HepG2 (cell line): ENCODE measurements around the gene VEZF1. TPM values are rescaled to one million over a fixed set of nuclear protein-coding genes. Genes with fewer than 3 reads are reported as not detected.

ENCODE experiments used
- ATF7 ChIP-seq, 2 experiments: fragments of 450-650 bp in 1 of 2; sonication (generic) in 1 of 2; formaldehyde crosslinking in 1 of 2; IDR thresholded peaks; 2 replicates each; pipeline versions ENCODE4 v1.4.0 to v1.6.1; 2016 to 2020; ENCODE audit warnings: antibody characterized with exemption in 1 of 2, mild to moderate bottlenecking in 1 of 2, missing genetic modification reagents in 1 of 2
- ATF7-NPFF ChIP-seq: sonication (generic); formaldehyde crosslinking; IDR thresholded peaks from 2 replicates; pipeline ENCODE4 v1.8.1; 2023; ENCODE audit warnings: mild to moderate bottlenecking, low read depth, missing genetic modification reagents, moderate library complexity
- PAF1 ChIP-seq: IDR thresholded peaks from 2 replicates; pipeline ENCODE4 v1.6.1; 2016; ENCODE audit warnings: missing genetic modification reagents, missing compliant biosample characterization
- PITX1 ChIP-seq: sonication (generic); formaldehyde crosslinking; IDR thresholded peaks from 2 replicates; pipeline ENCODE4 v1.5.1; 2020; ENCODE audit warnings: mild to moderate bottlenecking, missing genetic modification reagents
- RARA ChIP-seq: IDR thresholded peaks from 2 replicates; pipeline ENCODE4 v1.6.1; 2016; ENCODE audit warnings: missing genetic modification reagents, missing compliant biosample characterization
- RXRA ChIP-seq: sonication (generic); formaldehyde crosslinking; IDR thresholded peaks from 2 replicates; pipeline ENCODE4 v1.5.1; 2020; ENCODE audit warnings: missing genetic modification reagents
- SRSF1 ChIP-seq: fragments of 200-400 bp; formaldehyde crosslinking; optimal IDR thresholded peaks from 2 replicates; pipeline ENCODE3; 2017; ENCODE audit warnings: mild to moderate bottlenecking, low read depth, low read length, moderate library complexity
- STAT6 ChIP-seq: sonication (generic); formaldehyde crosslinking; IDR thresholded peaks from 2 replicates; pipeline ENCODE4 v1.4.0; 2020; ENCODE audit warnings: missing genetic modification reagents, mild to moderate bottlenecking, borderline replicate concordance
- ZKSCAN8 ChIP-seq: IDR thresholded peaks from 2 replicates; pipeline ENCODE4 v1.6.1; 2016; ENCODE audit warnings: borderline replicate concordance, missing genetic modification reagents, missing compliant biosample characterization
- ZNF205 ChIP-seq: IDR thresholded peaks from 2 replicates; pipeline ENCODE4 v1.6.1; 2018; ENCODE audit warnings: missing biosample characterization, missing genetic modification reagents
- ZNF33A ChIP-seq: sonication (generic); formaldehyde crosslinking; IDR thresholded peaks from 2 replicates; pipeline ENCODE4 v1.5.1; 2020; ENCODE audit warnings: missing genetic modification reagents, mild to moderate bottlenecking, moderate library complexity, borderline replicate concordance
- ZNF33B ChIP-seq: sonication (generic); formaldehyde crosslinking; IDR thresholded peaks from 2 replicates; pipeline ENCODE4 v1.5.1; 2020; ENCODE audit warnings: mild to moderate bottlenecking, missing genetic modification reagents
- ZNF343 ChIP-seq: sonication (generic); formaldehyde crosslinking; IDR thresholded peaks from 2 replicates; pipeline ENCODE4 v1.4.0; 2020; ENCODE audit warnings: mild to moderate bottlenecking, missing genetic modification reagents
- ZNF558 ChIP-seq: sonication (generic); formaldehyde crosslinking; IDR thresholded peaks from 2 replicates; pipeline ENCODE4 v1.9.0; 2022; ENCODE audit warnings: mild to moderate bottlenecking, missing genetic modification reagents, borderline replicate concordance
- ZNF569 ChIP-seq: sonication (generic); formaldehyde crosslinking; IDR thresholded peaks from 2 replicates; pipeline ENCODE4 v1.5.0; 2020; ENCODE audit warnings: mild to moderate bottlenecking, missing genetic modification reagents, moderate library complexity, borderline replicate concordance
- ZNF720 ChIP-seq: sonication (generic); formaldehyde crosslinking; IDR thresholded peaks from 2 replicates; pipeline ENCODE4 v1.4.0; 2020; ENCODE audit warnings: missing genetic modification reagents
- ZNF773 ChIP-seq: sonication (generic); formaldehyde crosslinking; IDR thresholded peaks from 2 replicates; pipeline ENCODE4 v1.4.0; 2020; ENCODE audit warnings: missing genetic modification reagents, borderline replicate concordance
- polyA plus RNA-seq, 8 experiments: library from polyadenylated mRNA; depleted of rRNA in 3 of 8; stranded (reverse) in 7 of 8; unstranded in 1 of 8; fragments of >200 nt; fragmentation: Illumina TruSeq in 4 of 8; extraction: Trizol in 4 of 8; gene quantifications; 2 replicates each; pipeline versions ENCODE4 v1.2.1 to v1.2.3, GENCODE V29; 2011 to 2016; ENCODE audit warnings: low read depth in 4 of 8, missing spikeins in 1 of 8, mixed read lengths in 1 of 8; ENCODE audit not compliant: insufficient read depth in 1 of 8
- total RNA-seq, 5 experiments: library from RNA; depleted of rRNA; stranded (reverse); fragments of >200 nt; fragmentation: Illumina TruSeq; extraction: Trizol; gene quantifications; 2 replicates each; pipeline ENCODE4 v1.2.3, GENCODE V29; 2016; ENCODE audit warnings: low read depth in 1 of 5
- TF ChIP-seq, protein P1 (sequence below): sonication (generic); formaldehyde crosslinking; IDR thresholded peaks from 2 replicates; pipeline ENCODE4 v1.5.0; 2020; ENCODE audit warnings: mild to moderate bottlenecking, missing genetic modification reagents, moderate library complexity
- TF ChIP-seq, protein P2 (sequence below): sonication (generic); formaldehyde crosslinking; IDR thresholded peaks from 2 replicates; pipeline ENCODE4 v1.5.1; 2020; ENCODE audit warnings: mild to moderate bottlenecking, missing genetic modification reagents, moderate library complexity

Gene VEZF1
- total and polyA plus RNA-seq, 2 of the 13 experiments (the other 11 are each of a cell fraction or from before 2014, with no cell fraction given), result 45.9 to 49.7 TPM

DNA sequence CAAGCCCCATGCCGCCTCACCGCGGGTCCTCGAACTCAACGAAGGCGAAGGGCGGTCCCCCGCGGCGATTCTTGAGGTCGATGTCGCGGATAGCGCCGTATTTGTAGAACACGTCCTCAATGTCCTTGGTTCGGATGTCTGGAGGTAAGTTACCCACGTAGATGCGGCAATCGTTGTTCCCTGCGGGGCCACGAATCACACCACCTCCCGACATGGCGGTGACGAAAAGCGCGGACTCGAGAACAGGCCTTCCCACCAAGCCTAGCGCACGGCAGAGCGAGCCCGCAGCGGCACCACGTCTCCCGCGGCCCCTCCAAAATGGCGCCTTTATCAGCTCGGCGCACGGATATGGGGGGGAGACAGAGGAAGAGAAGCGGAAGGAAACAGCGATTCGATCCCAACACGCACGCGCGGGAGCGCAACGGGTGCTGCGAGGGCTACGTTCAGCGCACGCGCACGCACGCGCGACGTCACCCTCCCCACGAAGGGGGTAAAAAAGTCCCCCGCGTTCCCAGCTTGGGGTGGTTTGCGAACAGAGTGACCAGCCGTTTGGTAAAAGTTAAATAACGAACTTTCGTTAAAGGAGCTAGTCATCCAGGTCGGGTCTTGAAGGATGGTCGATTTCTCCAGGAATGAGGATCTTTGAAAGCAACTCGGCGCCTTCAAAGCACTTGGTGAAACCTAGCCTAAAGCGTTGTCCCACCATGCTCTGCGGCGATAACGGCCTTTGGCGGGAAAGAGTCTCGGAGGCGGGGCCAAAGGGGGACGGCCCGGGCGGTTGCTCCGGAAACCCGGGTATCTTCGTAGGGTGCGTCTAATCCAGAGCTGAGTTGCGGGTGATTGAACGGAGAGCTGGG lies 19.1 kb upstream of the VEZF1 start, which contains the start of gene SRSF1 (continued):
- TF ChIP-seq RXRA (CRISPR knock-in tag) (peak; percentile 44), STAT6 (CRISPR knock-in tag) (peak; percentile 89; the same call in 1 of the 2 replicates), RARA (peak; percentile 14; the same call in 1 of the 2 replicates), ZNF569 (CRISPR knock-in tag) (peak; percentile 19; the same call in 1 of the 2 replicates), ATF7-NPFF (CRISPR knock-in tag) (peak; percentile 97), ZNF773 (CRISPR knock-in tag) (no peak), SRSF1 (peak; percentile 93), ZNF33A (0 out of 2 replicates have a peak, but pooled peaks have one; percentile 96), ZNF205 (CRISPR knock-in tag) (peak; percentile 69; the same call in 1 of the 2 replicates), PITX1 (CRISPR knock-in tag) (peak; percentile 61), ZKSCAN8 (CRISPR knock-in tag) (peak; percentile 13; the same call in 1 of the 2 replicates), ATF7 (IDR thresholded peaks at IDR 0.05) (peak; percentile 39), ATF7 (CRISPR knock-in tag; IDR thresholded peaks at IDR 0.05) (peak; percentile 86), ZNF343 (CRISPR knock-in tag) (no peak; the same call in 1 of the 2 replicates), ZNF33B (CRISPR knock-in tag) (peak; percentile 91), PAF1 (CRISPR knock-in tag) (0 out of 2 replicates have a peak, but pooled peaks have one; percentile 54), ZNF558 (CRISPR knock-in tag) (no peak; the same call in 1 of the 2 replicates), ZNF720 (CRISPR knock-in tag) (no peak)
- TF ChIP-seq, protein P1, sequence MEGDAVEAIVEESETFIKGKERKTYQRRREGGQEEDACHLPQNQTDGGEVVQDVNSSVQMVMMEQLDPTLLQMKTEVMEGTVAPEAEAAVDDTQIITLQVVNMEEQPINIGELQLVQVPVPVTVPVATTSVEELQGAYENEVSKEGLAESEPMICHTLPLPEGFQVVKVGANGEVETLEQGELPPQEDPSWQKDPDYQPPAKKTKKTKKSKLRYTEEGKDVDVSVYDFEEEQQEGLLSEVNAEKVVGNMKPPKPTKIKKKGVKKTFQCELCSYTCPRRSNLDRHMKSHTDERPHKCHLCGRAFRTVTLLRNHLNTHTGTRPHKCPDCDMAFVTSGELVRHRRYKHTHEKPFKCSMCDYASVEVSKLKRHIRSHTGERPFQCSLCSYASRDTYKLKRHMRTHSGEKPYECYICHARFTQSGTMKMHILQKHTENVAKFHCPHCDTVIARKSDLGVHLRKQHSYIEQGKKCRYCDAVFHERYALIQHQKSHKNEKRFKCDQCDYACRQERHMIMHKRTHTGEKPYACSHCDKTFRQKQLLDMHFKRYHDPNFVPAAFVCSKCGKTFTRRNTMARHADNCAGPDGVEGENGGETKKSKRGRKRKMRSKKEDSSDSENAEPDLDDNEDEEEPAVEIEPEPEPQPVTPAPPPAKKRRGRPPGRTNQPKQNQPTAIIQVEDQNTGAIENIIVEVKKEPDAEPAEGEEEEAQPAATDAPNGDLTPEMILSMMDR (CRISPR knock-in tag), result no peak
- TF ChIP-seq, protein P2, sequence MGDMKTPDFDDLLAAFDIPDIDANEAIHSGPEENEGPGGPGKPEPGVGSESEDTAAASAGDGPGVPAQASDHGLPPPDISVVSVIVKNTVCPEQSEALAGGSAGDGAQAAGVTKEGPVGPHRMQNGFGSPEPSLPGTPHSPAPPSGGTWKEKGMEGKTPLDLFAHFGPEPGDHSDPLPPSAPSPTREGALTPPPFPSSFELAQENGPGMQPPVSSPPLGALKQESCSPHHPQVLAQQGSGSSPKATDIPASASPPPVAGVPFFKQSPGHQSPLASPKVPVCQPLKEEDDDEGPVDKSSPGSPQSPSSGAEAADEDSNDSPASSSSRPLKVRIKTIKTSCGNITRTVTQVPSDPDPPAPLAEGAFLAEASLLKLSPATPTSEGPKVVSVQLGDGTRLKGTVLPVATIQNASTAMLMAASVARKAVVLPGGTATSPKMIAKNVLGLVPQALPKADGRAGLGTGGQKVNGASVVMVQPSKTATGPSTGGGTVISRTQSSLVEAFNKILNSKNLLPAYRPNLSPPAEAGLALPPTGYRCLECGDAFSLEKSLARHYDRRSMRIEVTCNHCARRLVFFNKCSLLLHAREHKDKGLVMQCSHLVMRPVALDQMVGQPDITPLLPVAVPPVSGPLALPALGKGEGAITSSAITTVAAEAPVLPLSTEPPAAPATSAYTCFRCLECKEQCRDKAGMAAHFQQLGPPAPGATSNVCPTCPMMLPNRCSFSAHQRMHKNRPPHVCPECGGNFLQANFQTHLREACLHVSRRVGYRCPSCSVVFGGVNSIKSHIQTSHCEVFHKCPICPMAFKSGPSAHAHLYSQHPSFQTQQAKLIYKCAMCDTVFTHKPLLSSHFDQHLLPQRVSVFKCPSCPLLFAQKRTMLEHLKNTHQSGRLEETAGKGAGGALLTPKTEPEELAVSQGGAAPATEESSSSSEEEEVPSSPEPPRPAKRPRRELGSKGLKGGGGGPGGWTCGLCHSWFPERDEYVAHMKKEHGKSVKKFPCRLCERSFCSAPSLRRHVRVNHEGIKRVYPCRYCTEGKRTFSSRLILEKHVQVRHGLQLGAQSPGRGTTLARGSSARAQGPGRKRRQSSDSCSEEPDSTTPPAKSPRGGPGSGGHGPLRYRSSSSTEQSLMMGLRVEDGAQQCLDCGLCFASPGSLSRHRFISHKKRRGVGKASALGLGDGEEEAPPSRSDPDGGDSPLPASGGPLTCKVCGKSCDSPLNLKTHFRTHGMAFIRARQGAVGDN (CRISPR knock-in tag), result peak; percentile 98
